ENCODE measurements around the gene CCNQ.

- TF ChIP-seq CTCF (conservative IDR thresholded peaks at IDR 0.05) (no peak), EZH2 (IDR thresholded peaks at IDR 0.05; ENCODE audit: low read depth) (no peak)
Observed at GRCh38 chrX:153621949-153622598, 23.1 kb upstream of the CCNQ start.
